HepG2 (cell line): ENCODE measurements around the gene NLE1. TPM values are rescaled to one million over a fixed set of nuclear protein-coding genes. Genes with fewer than 3 reads are reported as not detected.

Experiments
- ATAC-seq: fragments of 200-7000 bp; cut with Tn5 transposase; 3 replicates; pipeline ENCODE4 v1.9.1; 2020; ENCODE audit warnings: mild to moderate bottlenecking, moderate library complexity
- BruUV-seq: library from RNA; stranded (reverse); fragments of 400-500 nt; replicated peaks from 2 replicates; lab custom pipeline; 2021; lab: Mats Ljungman, UMichigan
- CTCF ChIA-PET: fragments of 300-600 bp; formaldehyde crosslinking; extraction: SDS; loops from one replicate; lab custom pipeline; 2021; ENCODE audit warnings: low total read pairs, inconsistent platforms, low intra/inter-chr PET ratio; lab: Yijun Ruan, JAX
- POLR2A ChIA-PET: fragments of 350-600 bp; sonication (Branson Sonifier 250); formaldehyde crosslinking; loops from one replicate; lab custom pipeline; 2020; ENCODE audit warnings: antibody characterized with exemption, inconsistent platforms; lab: Yijun Ruan, JAX
- DNase-seq: peaks from one replicate; pipeline ENCODE4 v3.0.0-alpha.2; 2015; ENCODE audit warnings: low spot score
- FAIRE-seq: peaks from 3 replicates; lab custom pipeline; 2011; peaks lifted over from hg19 to GRCh38; lab: Jason Lieb, UNC
- H2AFZ ChIP-seq: one replicate; pipeline ENCODE4 v1.6.1; 2011; ENCODE audit warnings: low read length, inconsistent platforms
- H3K27ac ChIP-seq: fragments of 300-600 bp; 3 replicates; pipeline ENCODE4 v1.8.0; 2011; ENCODE audit warnings: mixed run types, mild to moderate bottlenecking, mixed read lengths, low read length, inconsistent platforms; ENCODE audit not compliant: insufficient read depth; ENCODE audit errors: extremely low read length
- H3K27me3 ChIP-seq, 2 experiments: fragments of 200-600 bp in 1 of 2; 2 replicates in 1 of 2; 3 replicates in 1 of 2; pipeline versions ENCODE4 v1.6.0 to v1.8.0; 2011; ENCODE audit warnings: low read length in 2 of 2, mild to moderate bottlenecking in 2 of 2, moderate library complexity in 2 of 2, inconsistent platforms in 1 of 2; ENCODE audit not compliant: insufficient read depth in 2 of 2, control insufficient read depth in 1 of 2
- H3K36me3 ChIP-seq, 2 experiments: fragments of 200-600 bp in 1 of 2; replicated peaks in 1 of 2; 2 replicates in 1 of 2; 3 replicates in 1 of 2; pipeline versions ENCODE4 v1.5.1 to v1.8.0; 2011; ENCODE audit warnings: low read length in 2 of 2, inconsistent platforms in 1 of 2; ENCODE audit not compliant: insufficient read depth in 2 of 2, control insufficient read depth in 1 of 2
- H3K4me1 ChIP-seq: 2 replicates; pipeline ENCODE4 v1.5.1; 2012; ENCODE audit warnings: low read length, inconsistent platforms; ENCODE audit not compliant: insufficient read depth
- H3K4me2 ChIP-seq: 2 replicates; pipeline ENCODE4 v1.6.0; 2011; ENCODE audit warnings: low read depth, low read length, inconsistent platforms
- H3K4me3 ChIP-seq, 3 experiments: fragments of 200-600 bp in 1 of 3; sonication (generic), shearing (Covaris generic) in 1 of 3; replicated peaks in 1 of 3; 2 replicates each; pipeline ENCODE4 v1.5.1; 2011 to 2016; ENCODE audit warnings: low read length in 3 of 3, inconsistent platforms in 2 of 3, low read depth in 2 of 3, mild to moderate bottlenecking in 2 of 3, control low read depth in 1 of 3, mixed read lengths in 1 of 3; ENCODE audit not compliant: insufficient read depth in 1 of 3
- H3K79me2 ChIP-seq: one replicate; pipeline ENCODE4 v1.6.1; 2011; ENCODE audit warnings: low read length, inconsistent platforms; ENCODE audit not compliant: insufficient read depth
- H3K9ac ChIP-seq: 2 replicates; pipeline ENCODE4 v1.6.0; 2011; ENCODE audit warnings: mild to moderate bottlenecking, low read depth, low read length, inconsistent platforms; ENCODE audit not compliant: insufficient read depth
- H3K9me3 ChIP-seq: 2 replicates; pipeline ENCODE4 v1.5.1; 2012; ENCODE audit warnings: mild to moderate bottlenecking, low read length
- H4K20me1 ChIP-seq: 2 replicates; pipeline ENCODE4 v1.6.0; 2011; ENCODE audit warnings: inconsistent platforms, mild to moderate bottlenecking, low read length, moderate library complexity; ENCODE audit not compliant: insufficient read depth
- ARNT2 ChIP-seq: sonication (generic); formaldehyde crosslinking; IDR thresholded peaks from 2 replicates; pipeline ENCODE4 v1.8.0; 2022; ENCODE audit warnings: mild to moderate bottlenecking, low read depth, missing genetic modification reagents, moderate library complexity
- ATF7 ChIP-seq, 2 experiments: fragments of 450-650 bp in 1 of 2; sonication (generic) in 1 of 2; formaldehyde crosslinking in 1 of 2; IDR thresholded peaks; 2 replicates each; pipeline versions ENCODE4 v1.4.0 to v1.6.1; 2016 to 2020; ENCODE audit warnings: antibody characterized with exemption in 1 of 2, mild to moderate bottlenecking in 1 of 2, missing genetic modification reagents in 1 of 2
- CREB1 ChIP-seq, 2 experiments: fragments of 450-650 bp in 1 of 2; IDR thresholded peaks; 2 replicates each; pipeline ENCODE4 v1.6.1; 2016 to 2017; ENCODE audit warnings: control low read depth in 1 of 2, mild to moderate bottlenecking in 1 of 2, missing compliant biosample characterization in 1 of 2, missing genetic modification characterization in 1 of 2
- PHF21A ChIP-seq: sonication (generic); formaldehyde crosslinking; IDR thresholded peaks from 2 replicates; pipeline ENCODE4 v1.5.0; 2020; ENCODE audit warnings: mild to moderate bottlenecking, missing genetic modification reagents
- USF2 ChIP-seq, 2 experiments: sonication (generic) in 1 of 2; formaldehyde crosslinking in 1 of 2; IDR thresholded peaks; 2 replicates each; pipeline versions ENCODE4 v1.5.1 to v1.6.1; 2011 to 2020; ENCODE audit warnings: borderline replicate concordance in 1 of 2, low read depth in 1 of 2, low read length in 1 of 2, mild to moderate bottlenecking in 1 of 2, missing genetic modification reagents in 1 of 2, moderate library complexity in 1 of 2
- ZNF263 ChIP-seq: sonication (generic); formaldehyde crosslinking; IDR thresholded peaks from 2 replicates; pipeline ENCODE4 v1.4.0; 2020; ENCODE audit warnings: missing genetic modification reagents
- ZNF550 ChIP-seq: sonication (generic); formaldehyde crosslinking; IDR thresholded peaks from 2 replicates; pipeline ENCODE4 v1.4.0; 2020; ENCODE audit warnings: mild to moderate bottlenecking, missing genetic modification reagents, borderline replicate concordance
- ZNF564 ChIP-seq: sonication (generic); formaldehyde crosslinking; IDR thresholded peaks from 2 replicates; pipeline ENCODE4 v1.8.1; 2023; ENCODE audit warnings: mild to moderate bottlenecking, missing genetic modification reagents
- WGBS: methylation state at CpG from one replicate; pipeline ENCODE4 v1.1.6; 2017; ENCODE audit warnings: low lambda C conversion rate; 5-methylcytosine and 5-hydroxymethylcytosine counted together
- in situ Hi-C: cut with HindIII; loops from 2 replicates; pipeline ENCODE4 v1.10.0; 2017; ENCODE audit warnings: low pct_unique_long_range_greater_than_20kb; ENCODE audit not compliant: extremely low pct_ligation_motif_present
- intact Hi-C: fragments of 100-400 bp; cut with micrococcal nuclease; formaldehyde crosslinking; loops from one replicate; pipeline ENCODE4 v1.10.0; 2022; ENCODE audit not compliant: unreplicated experiment
- polyA plus RNA-seq, 8 experiments: library from polyadenylated mRNA; depleted of rRNA in 3 of 8; stranded (reverse) in 7 of 8; unstranded in 1 of 8; fragments of >200 nt; fragmentation: Illumina TruSeq in 4 of 8; extraction: Trizol in 4 of 8; gene quantifications; 2 replicates each; pipeline versions ENCODE4 v1.2.1 to v1.2.3, GENCODE V29; 2011 to 2016; ENCODE audit warnings: low read depth in 4 of 8, missing spikeins in 1 of 8, mixed read lengths in 1 of 8; ENCODE audit not compliant: insufficient read depth in 1 of 8
- total RNA-seq, 5 experiments: library from RNA; depleted of rRNA; stranded (reverse); fragments of >200 nt; fragmentation: Illumina TruSeq; extraction: Trizol; gene quantifications; 2 replicates each; pipeline ENCODE4 v1.2.3, GENCODE V29; 2016; ENCODE audit warnings: low read depth in 1 of 5

NLE1 gene
- total and polyA plus RNA-seq, 2 of the 13 experiments (the other 11 are each of a cell fraction or from before 2014, with no cell fraction given), result 20.3 to 34.5 TPM

DNA sequence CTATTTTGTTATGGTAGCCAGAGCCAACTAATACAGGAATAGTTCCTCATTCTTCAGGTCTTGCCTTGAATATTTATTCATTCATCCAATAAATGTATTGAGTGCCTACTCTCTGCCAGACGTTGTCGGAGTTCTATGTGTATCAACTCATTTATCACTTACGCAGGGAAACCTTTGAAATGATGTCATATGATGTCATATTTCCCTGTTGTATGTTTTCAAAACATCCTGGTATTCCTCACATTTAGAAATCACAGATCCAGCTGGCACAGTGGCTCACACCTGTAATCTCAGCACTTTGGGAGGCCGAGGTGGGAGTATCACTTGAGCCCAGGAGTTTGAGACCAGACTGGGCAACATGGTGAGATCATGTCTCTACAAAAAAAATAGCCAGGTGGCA is 2.7 kb upstream of the NLE1 start:
- WGBS, result 70% methylated on average over 4 of the region's 4 CpGs
- POLR2A ChIA-PET, result no interaction called here
- DNase-seq (no peak), ATAC-seq (no peak), FAIRE-seq (no peak)
- intact Hi-C loops, result no loop called here
- H3K36me3 ChIP-seq, result peaks cover 0 to 2% of the 10 kb centered on the region in 2 experiments; a peak in 1 of 5 replicates
- BruUV-seq, result no TSS peak
- no peaks in the 10 kb centered on the region for H4K20me1 ChIP-seq
- CTCF ChIA-PET, result no interaction called here
- H3K4me1 ChIP-seq, result peaks cover 39% of the 10 kb centered on the region
- no peak overlapping the region for H3K27ac ChIP-seq
- no peak overlapping the region for H3K4me3 ChIP-seq
- H2AFZ ChIP-seq, result no peak overlapping the region
- no peaks in the 10 kb centered on the region for H3K9me3 ChIP-seq
- TF ChIP-seq ARNT2 (CRISPR knock-in tag) (no peak), ATF7 (IDR thresholded peaks at IDR 0.05) (peak; percentile 79), ATF7 (CRISPR knock-in tag; IDR thresholded peaks at IDR 0.05) (no peak), CREB1 (IDR thresholded peaks at IDR 0.05) (peak; percentile 35; the same call in 1 of the 2 replicates), CREB1 (CRISPR knock-in tag; IDR thresholded peaks at IDR 0.05) (no peak)
- in situ Hi-C loops, result no loop called here
- peaks cover 13% of the 10 kb centered on the region for H3K79me2 ChIP-seq
- no peak overlapping the region for H3K4me2 ChIP-seq
- no peak overlapping the region for H3K9ac ChIP-seq
- H3K27me3 ChIP-seq, result peaks cover 7 to 33% of the 10 kb centered on the region in 2 experiments; a peak in 3 of 5 replicates

DNA sequence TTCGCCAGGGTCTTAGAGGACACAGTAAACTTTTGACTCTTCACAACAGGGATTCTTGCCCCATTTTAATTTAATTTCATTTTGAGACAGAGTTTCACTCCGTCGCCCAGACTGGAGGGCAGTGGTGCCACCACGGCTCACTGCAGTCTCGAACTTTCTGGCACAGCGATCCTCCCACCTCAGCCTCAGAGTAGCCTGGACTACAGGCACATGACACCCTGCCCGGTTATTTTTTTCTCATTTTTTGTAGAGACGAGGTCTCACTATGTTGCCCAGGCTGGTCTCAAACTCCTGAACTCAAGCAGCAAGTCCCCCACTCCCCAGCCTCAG is 329 bp upstream of the NLE1 start:
- WGBS, result 54% methylated on average over 8 of the region's 8 CpGs
- Histone ChIP-seq H2AFZ (no peak overlapping the region), H3K9me3 (no peaks in the 10 kb centered on the region), H3K4me3 (peak overlapping the region in 1 of 3 experiments; percentile 86; a peak in 1 of 6 replicates), H3K79me2 (peaks cover 13% of the 10 kb centered on the region), H3K27ac (no peak overlapping the region), H3K27me3 (peaks cover 5 to 15% of the 10 kb centered on the region in 2 experiments; a peak in 2 of 5 replicates), H3K9ac (no peak overlapping the region), H4K20me1 (no peaks in the 10 kb centered on the region), H3K4me2 (peak overlapping the region; percentile 93), H3K4me1 (peaks cover 39% of the 10 kb centered on the region), H3K36me3 (peaks cover 11 to 25% of the 10 kb centered on the region in 2 experiments)
- in situ Hi-C loops (no loop called here), intact Hi-C loops (no loop called here)
- POLR2A ChIA-PET, result no interaction called here
- ATAC-seq, result peak; percentile 30
- CTCF ChIA-PET, result interaction anchor here (1.2 to 1.4 kb wide), 2 partner anchors 23 to 53 kb away, joined by 3 to 4 read pairs; partner anchors contain the start of gene RAD51D
- no TSS peak for BruUV-seq
- TF ChIP-seq ZNF263 (no peak), ZNF564 (CRISPR knock-in tag) (peak; percentile 7; the same call in 1 of the 2 replicates), ZNF550 (CRISPR knock-in tag) (0 out of 2 replicates have a peak, but pooled peaks have one; percentile 0), USF2 (IDR thresholded peaks at IDR 0.05; ENCODE audit: low read depth, low read length) (no peak), USF2 (CRISPR knock-in tag; IDR thresholded peaks at IDR 0.05; ENCODE audit: borderline replicate concordance) (0 out of 2 replicates have a peak, but pooled peaks have one; percentile 13), PHF21A (CRISPR knock-in tag) (0 out of 2 replicates have a peak, but pooled peaks have one; percentile 6)
- FAIRE-seq, result no peak
- DNase-seq, result no peak
